NCI-H82 treated with DMSO at 0.1 percent for 48 hours (cell line): ENCODE measurements around the gene KIF26A.

Experiments
- DNase-seq: peaks from one replicate; lab custom pipeline; 2025; ENCODE audit not compliant: unreplicated experiment; lab: John Stamatoyannopoulos, UW

KIF26A gene

GRCh38 chr14:104175041-104175440 is 36.7 kb downstream of the KIF26A start:
- no peak for DNase-seq

DNA sequence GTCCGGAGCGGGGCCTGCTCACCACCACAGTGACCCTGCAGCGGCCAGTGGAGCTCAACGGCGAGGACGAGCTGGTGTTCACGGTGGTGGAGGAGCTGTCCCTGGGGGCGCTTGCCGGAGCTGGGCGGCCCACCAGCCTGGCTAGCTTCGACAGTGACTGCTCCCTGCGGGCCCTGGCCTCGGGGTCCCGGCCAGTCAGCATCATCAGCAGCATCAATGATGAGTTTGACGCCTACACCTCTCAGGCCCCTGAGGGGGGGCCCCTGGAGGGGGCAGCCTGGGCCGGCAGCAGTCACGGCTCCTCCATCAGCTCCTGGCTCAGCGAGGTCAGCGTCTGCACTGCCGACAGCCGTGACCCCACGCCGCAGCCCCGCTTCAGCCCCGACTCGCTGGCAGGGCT is 37.4 kb downstream of the KIF26A start:
- no peak for DNase-seq

- no peak for DNase-seq
Measured at GRCh38 chr14:104176611-104177010, 38.2 kb downstream of the KIF26A start.

DNA sequence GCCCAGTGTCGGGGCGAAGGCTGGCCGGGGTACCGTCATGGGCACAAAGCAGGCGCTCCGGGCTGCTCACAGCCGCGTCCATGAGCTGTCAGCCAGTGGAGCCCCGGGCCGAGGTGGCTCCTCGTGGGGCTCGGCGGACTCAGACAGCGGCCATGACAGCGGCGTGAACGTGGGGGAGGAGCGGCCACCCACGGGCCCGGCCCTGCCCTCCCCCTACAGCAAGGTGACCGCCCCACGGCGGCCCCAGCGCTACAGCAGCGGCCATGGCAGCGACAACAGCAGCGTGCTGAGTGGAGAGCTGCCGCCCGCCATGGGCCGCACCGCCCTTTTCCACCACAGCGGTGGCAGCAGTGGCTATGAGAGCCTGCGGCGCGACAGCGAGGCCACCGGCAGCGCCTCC is 39.0 kb downstream of the KIF26A start:
- DNase-seq, result no peak

DNA sequence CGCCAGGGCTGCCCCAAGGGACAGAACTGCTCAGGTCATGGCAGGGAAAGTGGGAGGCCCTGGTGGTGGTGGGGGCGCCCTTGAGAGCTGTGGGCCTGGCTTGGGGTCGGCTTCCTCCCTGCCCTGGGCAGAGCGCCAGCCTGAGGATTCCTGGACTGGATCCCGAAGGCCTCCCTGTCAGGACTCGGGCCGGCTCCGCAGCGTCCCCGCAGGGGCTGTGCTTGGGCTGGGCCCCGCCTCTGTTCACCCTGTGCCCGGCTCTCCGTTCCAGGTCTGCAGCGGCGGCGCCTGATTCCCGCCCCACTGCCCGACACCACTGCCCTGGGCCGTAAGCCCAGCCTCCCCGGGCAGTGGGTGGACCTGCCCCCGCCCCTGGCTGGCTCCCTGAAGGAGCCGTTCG is 39.9 kb downstream of the KIF26A start:
- no peak for DNase-seq

DNA sequence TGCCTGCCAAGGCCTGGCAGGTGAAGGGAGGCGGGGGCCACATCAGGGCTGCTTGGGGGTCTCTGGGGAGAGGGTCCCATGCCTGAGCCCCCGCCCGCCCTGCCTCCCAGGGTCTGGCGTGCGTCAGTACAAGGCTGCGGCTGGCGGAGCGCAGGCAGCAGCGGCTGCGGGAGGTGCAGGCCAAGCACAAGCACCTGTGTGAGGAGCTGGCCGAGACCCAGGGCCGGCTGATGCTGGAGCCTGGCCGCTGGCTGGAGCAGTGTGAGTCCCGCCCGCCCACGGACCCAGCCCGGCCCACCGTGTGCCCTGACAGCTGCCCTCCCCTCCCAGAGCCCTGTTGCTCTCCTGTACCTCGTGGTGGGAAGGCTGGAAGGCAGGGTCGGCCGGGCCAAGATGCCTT is 40.7 kb downstream of the KIF26A start:
- DNase-seq, result no peak

DNA sequence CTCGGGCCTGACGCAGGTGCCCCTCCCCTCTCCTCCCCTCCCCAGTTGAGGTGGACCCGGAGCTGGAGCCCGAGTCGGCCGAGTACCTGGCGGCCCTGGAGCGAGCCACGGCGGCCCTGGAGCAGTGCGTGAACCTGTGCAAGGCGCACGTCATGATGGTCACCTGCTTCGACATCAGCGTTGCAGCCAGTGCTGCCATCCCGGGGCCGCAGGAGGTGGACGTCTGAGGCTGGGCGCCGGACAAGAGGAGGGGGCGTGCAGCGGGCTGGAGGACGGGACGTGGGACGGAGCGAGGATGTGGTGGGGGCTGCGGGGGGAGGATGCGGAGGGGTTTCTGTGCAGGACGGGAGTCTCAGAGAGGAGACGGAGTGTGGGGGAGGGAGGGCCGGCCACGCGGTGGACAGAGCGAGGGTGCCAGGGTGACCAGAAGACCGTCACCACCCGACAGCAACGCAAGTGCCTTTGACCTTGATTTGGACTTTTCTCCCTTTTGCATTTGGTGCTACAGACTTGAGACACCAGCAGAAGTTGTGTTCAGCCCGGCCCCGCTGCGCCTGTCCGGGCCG is 41.3 kb downstream of the KIF26A start:
- no peak for DNase-seq

DNA sequence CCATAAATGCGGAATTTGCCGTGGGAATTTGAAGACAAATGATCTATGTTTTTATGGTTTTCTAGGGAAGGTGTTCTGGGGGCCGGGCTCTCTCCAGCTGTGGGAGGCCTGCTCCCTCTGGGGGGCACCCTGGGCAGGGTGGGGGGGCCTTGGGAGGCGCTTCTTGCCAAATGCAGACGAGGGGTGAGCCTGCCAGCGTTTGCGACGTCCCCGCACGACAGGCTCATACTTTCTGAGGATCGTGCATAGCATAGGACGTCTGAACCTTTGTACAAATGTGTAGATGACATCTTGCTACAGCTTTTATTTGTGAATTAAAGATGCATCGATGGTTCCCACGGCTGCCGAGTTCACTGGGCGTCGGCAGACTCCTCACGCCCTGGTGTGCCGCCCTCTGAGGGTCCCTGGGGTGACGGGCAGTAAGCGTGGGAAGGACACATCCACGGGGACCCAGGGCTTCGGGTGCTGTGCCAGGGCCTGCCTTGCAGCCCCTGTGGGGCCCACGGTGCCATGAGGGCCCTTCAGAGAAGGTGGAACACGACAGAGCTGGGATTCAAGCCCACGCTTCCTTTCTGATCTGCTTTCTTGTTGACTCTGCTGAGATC is 42.3 kb downstream of the KIF26A start:
- no peak for DNase-seq

DNA sequence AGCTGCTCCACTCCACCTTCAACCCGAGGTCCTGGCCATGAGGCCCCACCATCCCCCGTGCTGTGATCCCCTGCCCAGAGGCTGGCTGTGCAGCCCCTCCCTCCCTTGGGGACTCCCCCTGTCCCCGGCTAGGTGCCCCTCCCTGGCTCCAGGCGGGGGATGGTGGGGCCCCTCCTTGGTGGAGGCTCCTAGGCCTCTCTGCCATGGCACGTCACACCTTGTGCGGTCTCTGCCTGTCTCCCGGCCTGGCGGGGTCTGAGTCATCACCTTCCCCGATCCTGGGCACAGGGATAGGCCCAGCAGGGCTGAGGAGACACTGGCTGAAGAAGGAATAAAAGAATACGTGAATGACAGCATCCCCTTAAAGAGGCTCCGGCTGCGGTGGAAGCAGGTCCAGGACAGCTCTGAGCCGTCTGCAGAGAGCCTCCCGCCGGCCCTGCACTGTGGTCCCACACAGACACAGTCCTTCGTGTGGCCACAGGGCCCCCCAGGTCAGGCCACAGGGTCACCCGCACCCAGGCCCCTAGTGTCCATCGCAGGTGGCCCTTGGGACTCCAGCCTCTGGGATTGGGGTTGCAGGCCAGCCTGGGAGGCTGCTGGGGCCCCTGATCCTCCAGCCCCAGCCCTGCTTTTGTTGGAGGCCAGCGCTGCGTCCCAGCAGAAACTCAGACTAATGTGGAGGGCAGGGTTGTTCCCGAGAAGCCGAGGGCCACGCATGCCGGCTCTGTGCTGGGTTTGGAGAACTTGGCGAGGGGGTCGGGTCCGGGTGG is 43.6 kb downstream of the KIF26A start:
- DNase-seq, result no peak

DNA sequence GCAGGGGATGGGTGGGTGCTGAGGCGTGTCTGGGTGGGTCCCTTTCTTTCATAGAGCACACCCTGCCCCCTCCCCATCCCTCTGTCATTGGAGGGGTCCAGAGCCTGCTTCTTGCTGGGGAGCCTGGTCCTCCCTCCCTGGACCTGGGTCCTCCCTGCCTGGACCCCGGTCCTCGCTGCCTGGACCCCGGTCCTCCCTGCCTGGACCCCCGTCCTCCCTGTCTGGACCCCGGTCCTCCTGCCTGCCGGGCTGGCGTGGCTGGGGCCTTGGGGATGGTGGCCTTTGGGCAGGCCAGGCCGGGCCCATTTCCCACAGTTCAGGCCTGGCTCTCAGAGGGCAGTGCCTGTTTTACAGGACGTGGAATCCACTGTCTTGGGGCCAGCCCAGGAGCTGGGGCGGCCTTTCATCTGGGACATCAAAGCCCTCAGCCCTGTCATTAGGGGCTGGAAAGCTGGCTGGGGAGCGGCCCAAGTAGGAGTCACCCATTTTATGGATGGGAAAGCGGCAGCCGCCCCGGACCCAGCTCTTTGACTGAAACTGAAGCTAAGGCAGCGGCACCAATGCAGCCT is 44.6 kb downstream of the KIF26A start:
- no peak for DNase-seq

GRCh38 chr14:104183796-104184195 is 45.4 kb downstream of the KIF26A start:
- DNase-seq, result no peak

GRCh38 chr14:104184506-104184905 is 46.1 kb downstream of the KIF26A start:
- DNase-seq, result no peak

DNA sequence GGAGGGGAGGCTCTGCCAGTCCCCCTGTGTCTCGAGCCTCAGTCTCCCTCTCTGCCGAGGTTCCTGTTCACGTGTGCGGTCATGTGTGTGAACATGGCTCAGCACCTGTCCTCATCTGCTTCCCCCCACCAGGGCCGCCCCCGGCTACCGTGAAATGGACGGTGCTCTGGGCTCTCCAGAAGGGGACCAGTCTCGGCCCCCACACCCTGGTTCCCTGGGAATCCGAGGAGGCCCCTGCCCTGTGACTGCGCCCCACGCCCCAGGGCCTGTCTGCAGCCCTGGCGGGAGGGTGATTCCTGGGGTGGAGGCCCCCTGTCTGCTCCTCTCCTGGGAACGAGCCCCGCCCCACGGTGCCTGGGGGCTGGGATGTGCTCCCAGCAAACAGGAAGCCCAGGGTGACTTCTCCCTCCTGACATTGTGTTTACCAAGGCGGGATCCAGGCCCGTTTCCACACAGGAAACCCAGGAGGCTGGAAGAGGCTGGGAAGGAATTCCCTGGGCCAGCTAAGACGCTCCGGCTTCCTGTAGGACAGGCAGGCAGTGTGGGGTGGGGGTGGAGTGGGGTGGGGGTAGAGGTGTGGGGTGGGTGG is 46.6 kb downstream of the KIF26A start:
- DNase-seq, result no peak

DNA sequence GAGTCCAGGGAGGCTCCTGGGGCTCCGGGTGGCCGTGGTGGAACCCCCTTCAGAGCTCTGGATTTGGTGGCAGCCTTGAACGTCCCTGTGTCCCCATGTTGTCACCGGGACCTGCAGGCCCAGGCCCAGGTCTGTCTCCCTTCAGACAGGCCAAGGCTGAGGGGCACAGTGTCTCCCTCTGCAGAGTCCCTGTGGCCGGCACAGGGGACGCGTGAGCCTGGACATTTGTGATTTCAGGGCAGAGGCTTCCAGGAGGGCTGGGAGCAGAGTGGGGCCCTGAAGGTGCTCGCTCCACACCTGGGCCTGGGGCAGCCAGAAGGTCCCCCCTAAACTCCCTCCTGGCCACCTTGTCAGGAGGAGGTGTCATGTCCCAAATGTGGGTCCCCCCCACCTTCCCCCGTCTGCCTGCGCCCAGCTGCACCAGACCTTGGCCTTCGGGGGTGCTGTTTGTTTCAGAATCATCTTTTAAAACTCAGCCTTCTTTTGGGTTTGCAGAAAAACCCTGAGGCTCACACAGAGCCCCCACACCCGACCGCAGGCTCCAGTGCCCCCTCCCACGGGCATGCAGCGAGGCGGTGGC is 47.6 kb downstream of the KIF26A start:
- no peak for DNase-seq

DNA sequence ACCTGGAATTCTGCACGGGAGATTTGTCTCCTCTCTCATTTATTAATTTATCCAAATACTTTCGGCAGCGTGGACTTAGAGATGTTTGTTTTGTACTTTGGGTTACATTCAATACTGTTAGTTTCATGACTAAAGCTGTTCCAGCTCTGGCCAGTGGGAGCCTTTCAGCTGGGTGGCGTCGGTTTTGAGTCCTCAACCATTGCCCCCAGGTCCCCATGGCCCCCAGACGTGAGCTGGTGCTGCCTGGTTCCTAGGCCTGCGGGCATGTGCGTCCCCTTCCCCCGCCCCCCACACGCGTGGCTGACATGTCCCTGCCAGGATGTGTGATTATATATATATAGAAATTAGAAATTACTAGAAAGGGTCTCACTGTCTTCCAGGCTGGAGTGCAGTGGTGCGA is 48.2 kb downstream of the KIF26A start:
- no peak for DNase-seq

- DNase-seq, result no peak
Measured at GRCh38 chr14:104187121-104187889, 48.9 kb downstream of the KIF26A start.

GRCh38 chr14:104187931-104188726 is 49.7 kb downstream of the KIF26A start:
- DNase-seq, result no peak

GRCh38 chr14:104188727-104189400 is 50.5 kb downstream of the KIF26A start:
- no peak for DNase-seq

DNA sequence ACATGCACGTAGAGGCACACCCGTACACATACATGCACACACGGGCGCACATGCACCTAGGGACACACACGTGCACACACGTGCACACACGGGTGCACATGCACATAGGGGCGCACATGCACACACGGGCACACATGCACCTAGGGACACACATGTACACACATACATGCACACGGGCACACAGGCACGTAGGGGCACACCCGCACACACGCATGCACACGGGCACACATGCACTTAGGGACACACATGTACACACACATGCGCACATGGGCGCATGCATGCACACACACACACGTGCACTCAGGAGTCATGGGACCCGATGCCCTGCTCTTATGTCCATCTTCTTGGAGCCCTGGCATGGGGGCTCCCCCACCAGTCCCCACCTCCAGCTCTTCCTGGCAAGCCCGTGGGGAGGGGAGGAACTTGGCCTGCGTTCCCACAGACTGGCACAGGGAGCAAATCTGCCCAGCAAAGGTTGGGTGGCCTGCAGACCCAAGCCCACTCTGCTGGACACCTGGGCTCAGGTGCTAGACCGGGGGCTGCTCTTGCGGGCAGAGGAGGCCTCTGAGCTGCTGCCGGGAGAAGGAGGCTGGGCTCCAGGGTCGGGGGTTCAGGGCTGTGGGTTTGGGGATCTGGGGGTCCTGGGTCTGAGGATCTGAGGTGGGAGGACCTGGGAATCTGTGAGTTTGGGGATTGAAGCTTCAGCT is 51.4 kb downstream of the KIF26A start:
- DNase-seq, result no peak
